ENCODE measurements around the gene CGNL1.

GRCh38 chr15:57502116-57502515 is 125.8 kb downstream of the CGNL1 start:
- no peak for TF ChIP-seq CTCF (IDR thresholded peaks at IDR 0.05)
- no peak for TF ChIP-seq POLR2A (IDR thresholded peaks at IDR 0.05)

All from lower leg skin (tissue), 3 donors.